Psoas muscle (tissue), 8 donors: Measurements from ENCODE around the gene C16orf92. TPM values are rescaled to one million over a fixed set of nuclear protein-coding genes. Genes with fewer than 3 reads are reported as not detected.
A peak's percentile ranks its signal among the peaks of the same experiment; 100 is the strongest.

ENCODE experiments used
- ATAC-seq, 4 donors: fragments of 200-7000 bp; cut with Tn5 transposase; one replicate each; pipeline ENCODE4 v1.9.1; 2020; ENCODE audit warnings: moderate library complexity in 3 of 4, mild to moderate bottlenecking in 2 of 4
- DNase-seq, 2 donors: peaks; one replicate each; pipeline ENCODE4 v3.0.0-alpha.2; 2020
- H3K27ac ChIP-seq: fragments of 200-600 bp; one replicate; pipeline ENCODE4 v1.8.0; 2022
- H3K27me3 ChIP-seq, 3 donors: fragments of 200-600 bp in 1 of 3; one replicate each; pipeline versions ENCODE4 v1.6.1 to v1.8.0; 2013 to 2022; ENCODE audit warnings: low read length in 2 of 3, mild to moderate bottlenecking in 2 of 3, moderate library complexity in 1 of 3; ENCODE audit not compliant: insufficient read depth in 3 of 3
- H3K36me3 ChIP-seq, 2 donors: fragments of 200-600 bp in 1 of 2; one replicate each; pipeline versions ENCODE4 v1.6.1 to v1.8.0; 2013 to 2022; ENCODE audit warnings: low read depth in 1 of 2, mild to moderate bottlenecking in 1 of 2, moderate library complexity in 1 of 2; ENCODE audit not compliant: insufficient read depth in 1 of 2
- H3K4me1 ChIP-seq: fragments of 200-600 bp; one replicate; pipeline ENCODE4 v1.8.0; 2022
- H3K4me3 ChIP-seq: fragments of 200-600 bp; one replicate; pipeline ENCODE4 v1.8.0; 2022; ENCODE audit warnings: mild to moderate bottlenecking
- H3K9me3 ChIP-seq: fragments of 200-600 bp; one replicate; pipeline ENCODE4 v1.8.0; 2022
- CTCF ChIP-seq: fragments of 200-600 bp; IDR thresholded peaks from one replicate; pipeline ENCODE4 v1.8.0; 2022; ENCODE audit warnings: antibody characterized with exemption
- WGBS, 3 donors: extraction: QIAGEN DNeasy Blood & Tissue Kit; methylation state at CpG; one replicate each; pipeline versions ENCODE4 v1.1.6 to v1.1.7; 2013; 5-methylcytosine and 5-hydroxymethylcytosine counted together
- intact Hi-C, 2 donors: fragments of 100-400 bp; cut with DNase I; formaldehyde crosslinking; loops; one replicate each; pipeline versions ENCODE4 v1.11.0 to v1.14.2; 2022
- polyA plus RNA-seq, 3 donors: library from polyadenylated mRNA; stranded (reverse); fragments of 200-250 nt; gene quantifications; one replicate each; pipeline ENCODE4 v1.2.3, GENCODE V29; 2013
- total RNA-seq, 4 donors: library from RNA; stranded (reverse); fragmentation: NEBNext Ultra II Directional in 2 of 4; extraction: Animal tissue kit (Norgen Biotek cat#: 25700) in 2 of 4; gene quantifications; one replicate each; pipeline versions ENCODE4 v1.2.1 to v1.2.4, GENCODE V29; 2021 to 2023
- donor health status: healthy with polysubstance abuse.
- donor health status: DM: no; HTN: no; CAD: no; lungs with moderate emphysema.
- donor health status: Bipolar disorder and iron deficiency.
- donor health status: healthy.
- donor health status: DM: yes; HTN: yes; CAD: no.
- donor health status: DM: no; HTN: no; CAD: no.
- donor health status: DM: no; HTN: no; CAD: no.
- donor health status: DM: yes; HTN: yes; CAD: no.

Gene C16orf92
- total and polyA plus RNA-seq, 7 donors: not detected

- intact Hi-C loops: loop anchor here in 1 of 2 donors (10.0 kb wide), 1 partner anchor 64 kb away; the partner anchor contains the start of gene MAPK3
- Histone ChIP-seq H3K36me3 (no peaks in the 10 kb centered on the region), H3K4me1 (peaks cover 31% of the 10 kb centered on the region), H3K27me3 (no peaks in the 10 kb centered on the region), H3K9me3 (no peaks in the 10 kb centered on the region), H3K27ac (peak overlapping the region; percentile 99), H3K4me3 (peak overlapping the region; percentile 13)
- WGBS, 3 donors: 18 to 26% (median 26%) methylated on average over 2 of the region's 2 CpGs
- ATAC-seq (peak; percentile 33 to 60 (median 38)), DNase-seq (peak; percentile 73 to 91)
- no peak for TF ChIP-seq CTCF
Observed at GRCh38 chr16:30060836-30061554, 38.0 kb downstream of the C16orf92 start.

- ATAC-seq (peak in 1 of 4 donors; percentile 0), DNase-seq (no peak)
- WGBS, 3 donors: 26 to 30% (median 28%) methylated on average over 12 of the region's 12 CpGs
- H3K27me3 ChIP-seq: no peaks in the 10 kb centered on the region
- H3K27ac ChIP-seq: peak overlapping the region; percentile 99
- peaks cover 48% of the 10 kb centered on the region for H3K4me1 ChIP-seq
- peaks cover 0 to 20% of the 10 kb centered on the region in 2 donors for H3K36me3 ChIP-seq
- H3K4me3 ChIP-seq: peak overlapping the region; percentile 91
- TF ChIP-seq CTCF: no peak
- H3K9me3 ChIP-seq: no peaks in the 10 kb centered on the region
- intact Hi-C loops: loop anchor here in 1 of 2 donors (10.0 kb wide), 1 partner anchor 61 kb away; the partner anchor contains the start of gene MAPK3
Observed at GRCh38 chr16:30063278-30063892, 40.4 kb downstream of the C16orf92 start.

DNA sequence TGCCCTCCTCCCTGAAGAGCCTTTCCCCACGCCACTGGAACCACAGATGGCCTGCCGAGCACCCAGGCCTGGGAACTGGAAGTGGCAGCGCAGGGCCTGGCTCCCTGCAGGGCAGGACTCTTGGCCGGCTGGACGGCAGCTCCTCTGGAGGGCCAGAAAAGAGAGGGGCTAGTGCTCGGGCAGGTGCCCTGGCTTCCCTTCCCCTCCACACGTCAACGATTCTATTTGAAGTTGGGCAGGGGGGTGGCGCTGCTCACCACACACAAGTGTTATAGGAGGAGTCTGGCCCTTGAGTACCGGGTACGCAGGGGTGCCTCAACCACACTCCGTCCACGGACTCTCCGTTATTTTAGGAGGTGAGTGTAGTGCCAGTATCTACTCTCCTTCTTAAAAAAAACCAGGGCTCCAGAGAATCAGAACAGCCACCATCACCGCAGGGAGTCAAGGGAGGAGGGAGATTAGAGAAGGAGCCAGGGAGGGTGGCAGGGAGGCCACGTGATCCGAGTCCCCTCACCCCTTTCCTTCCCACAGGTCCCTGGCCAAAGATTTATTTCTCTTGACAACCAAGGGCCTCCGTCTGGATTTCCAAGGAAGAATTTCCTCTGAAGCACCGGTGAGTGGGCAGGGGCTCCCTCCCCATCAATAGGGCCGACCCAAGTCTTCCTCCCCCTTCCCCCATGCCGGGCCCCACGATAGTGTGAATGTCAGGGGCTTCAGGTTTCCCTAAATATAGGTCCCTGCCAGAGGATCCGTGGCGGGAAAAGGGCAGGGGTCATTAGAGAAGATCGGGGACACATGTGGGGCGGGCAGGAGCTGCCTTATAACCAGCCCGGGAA is 41.1 kb downstream of the C16orf92 start:
- Histone ChIP-seq H3K9me3 (no peaks in the 10 kb centered on the region), H3K4me1 (peaks cover 55% of the 10 kb centered on the region), H3K27me3 (no peaks in the 10 kb centered on the region), H3K36me3 (peaks cover 0 to 28% of the 10 kb centered on the region in 2 donors), H3K4me3 (peak overlapping the region; percentile 91), H3K27ac (peak overlapping the region; percentile 99)
- peak; percentile 45 for TF ChIP-seq CTCF
- 2 to 4% (median 3%) methylated on average over 27 of the region's 27 CpGs for WGBS, 3 donors
- peak; percentile 48 to 60 (median 58) for ATAC-seq
- peak; percentile 81 to 92 for DNase-seq
- intact Hi-C loops: loop anchor here in 1 of 2 donors (10.0 kb wide), 1 partner anchor 61 kb away; the partner anchor contains the start of gene MAPK3

- peaks cover 3 to 34% of the 10 kb centered on the region in 2 donors for H3K36me3 ChIP-seq
- WGBS, 3 donors: 0% methylated on average over 17 to 25 of the region's 25 CpGs
- ATAC-seq (peak in 1 of 4 donors; percentile 2), DNase-seq (no peak)
- intact Hi-C loops: loop anchor here in 1 of 2 donors (10.0 kb wide), 1 partner anchor 60 kb away; the partner anchor contains the start of gene MAPK3
- H3K27me3 ChIP-seq: no peaks in the 10 kb centered on the region
- peaks cover 61% of the 10 kb centered on the region for H3K4me1 ChIP-seq
- no peaks in the 10 kb centered on the region for H3K9me3 ChIP-seq
- no peak for TF ChIP-seq CTCF
- H3K27ac ChIP-seq: peak overlapping the region; percentile 99
- H3K4me3 ChIP-seq: peak overlapping the region; percentile 91
Observed at GRCh38 chr16:30064729-30065101, 41.7 kb downstream of the C16orf92 start.
